ENCODE measurements around the gene HNRNPA3.
"Not testable (repeated sequence)": the region's sequence is repeated elsewhere in the genome, so short reads cannot be mapped to it uniquely, and the experiment has no call there.

HNRNPA3 gene

GRCh38 chr2:177257471-177257870 is 44.9 kb downstream of the HNRNPA3 start:
- no peak for DNase-seq

- DNase-seq, result no peak
These were observed 45.5 kb downstream of the HNRNPA3 start for GRCh38 chr2:177258059-177258458.

- DNase-seq, result no peak
These were observed 47.8 kb downstream of the HNRNPA3 start for GRCh38 chr2:177260379-177260778.

GRCh38 chr2:177261116-177262060 is 48.8 kb downstream of the HNRNPA3 start:
- no peak for DNase-seq

- no peak for DNase-seq
These were observed 49.5 kb downstream of the HNRNPA3 start for GRCh38 chr2:177262092-177262491.

- DNase-seq, result no peak
These were observed 50.4 kb downstream of the HNRNPA3 start for GRCh38 chr2:177262958-177263450.

- peak; percentile 88 for DNase-seq
These were observed 51.0 kb downstream of the HNRNPA3 start for GRCh38 chr2:177263451-177264208.

GRCh38 chr2:177264209-177264692 is 51.7 kb downstream of the HNRNPA3 start:
- DNase-seq, result peak; percentile 22

GRCh38 chr2:177264693-177265587 is 52.3 kb downstream of the HNRNPA3 start, which contains the start of gene NFE2L2:
Gene NFE2L2, minus strand, starts transcription at chr2:177264727. Its CDS starts 151 bp downstream, at chr2:177264576.
- DNase-seq, result peak; percentile 98

- no peak for DNase-seq
These were observed 53.5 kb downstream of the HNRNPA3 start for GRCh38 chr2:177265824-177266817.

GRCh38 chr2:177266955-177267354 is 54.4 kb downstream of the HNRNPA3 start:
- not testable (repeated sequence) for DNase-seq

GRCh38 chr2:177268187-177268871 is 55.7 kb downstream of the HNRNPA3 start:
- no peak for DNase-seq

GRCh38 chr2:177268901-177269300 is 56.3 kb downstream of the HNRNPA3 start:
- DNase-seq, result no peak

- DNase-seq, result no peak
These were observed 57.9 kb downstream of the HNRNPA3 start for GRCh38 chr2:177270531-177270930.

GRCh38 chr2:177271981-177272666 is 59.5 kb downstream of the HNRNPA3 start:
- no peak for DNase-seq

GRCh38 chr2:177272765-177273164 is 60.2 kb downstream of the HNRNPA3 start:
- DNase-seq, result no peak

GRCh38 chr2:177273408-177273807 is 60.8 kb downstream of the HNRNPA3 start:
- no peak for DNase-seq

Measured in activated T-cell treated with anti-CD3 and anti-CD28 coated beads for 4 hours (primary cell).